ENCODE data around the gene HCAR3. TPM values are rescaled to one million over a fixed set of nuclear protein-coding genes. Genes with fewer than 3 reads are reported as not detected.

The HCAR3 gene
- total and polyA plus RNA-seq, 4 donors: 0.08 to 1.3 (median 0.10) TPM; not detected in 1

DNA sequence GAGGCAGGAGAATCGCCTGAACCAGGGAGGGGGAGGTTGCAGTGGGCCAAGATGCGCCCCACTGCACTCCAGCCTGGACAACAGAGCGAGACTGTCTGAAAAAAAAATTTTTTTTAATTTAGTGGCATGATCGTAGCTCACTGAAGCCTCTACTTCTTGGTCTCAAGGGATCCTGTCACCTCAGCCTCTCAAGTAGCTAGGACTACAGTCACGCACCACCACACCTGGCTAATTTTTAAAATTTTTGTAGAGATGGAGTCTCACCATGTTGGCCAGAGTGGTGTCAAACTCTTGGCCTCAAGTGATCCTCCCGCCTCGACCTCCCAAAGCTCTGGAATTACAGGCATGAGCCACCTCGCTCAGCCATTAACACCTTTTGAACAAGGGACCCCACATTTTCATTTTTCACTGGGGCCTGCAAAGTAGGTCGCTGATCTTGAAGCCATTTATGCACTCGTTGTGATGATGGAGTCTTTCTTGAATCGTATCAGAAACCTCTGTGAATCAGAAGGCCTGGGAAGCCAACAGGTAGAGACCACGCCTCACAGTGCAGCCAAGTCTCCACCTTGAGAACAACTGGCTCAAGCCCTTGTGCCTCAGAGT lies 8.1 kb upstream of the HCAR3 start:
- no peak for TF ChIP-seq NR2F2 (IDR thresholded peaks at IDR 0.05)
- no peak for TF ChIP-seq EGR1 (IDR thresholded peaks at IDR 0.05; ENCODE audit: low read depth in 2 of 2)
- TF ChIP-seq, protein P1, sequence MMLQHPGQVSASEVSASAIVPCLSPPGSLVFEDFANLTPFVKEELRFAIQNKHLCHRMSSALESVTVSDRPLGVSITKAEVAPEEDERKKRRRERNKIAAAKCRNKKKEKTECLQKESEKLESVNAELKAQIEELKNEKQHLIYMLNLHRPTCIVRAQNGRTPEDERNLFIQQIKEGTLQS (IDR thresholded peaks at IDR 0.05): no peak
- TF ChIP-seq YY1 (IDR thresholded peaks at IDR 0.05): no peak
- no peak for TF ChIP-seq RXRA (IDR thresholded peaks at IDR 0.05)
- TF ChIP-seq, protein P2, sequence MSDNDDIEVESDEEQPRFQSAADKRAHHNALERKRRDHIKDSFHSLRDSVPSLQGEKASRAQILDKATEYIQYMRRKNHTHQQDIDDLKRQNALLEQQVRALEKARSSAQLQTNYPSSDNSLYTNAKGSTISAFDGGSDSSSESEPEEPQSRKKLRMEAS (IDR thresholded peaks at IDR 0.05): no peak
- TF ChIP-seq SP1 (IDR thresholded peaks at IDR 0.05): no peak
- TF ChIP-seq HNF4G (IDR thresholded peaks at IDR 0.05): no peak
- TF ChIP-seq GABPA (IDR thresholded peaks at IDR 0.05 in 1 of 2, conservative IDR thresholded peaks at IDR 0.05 in 1 of 2): no peak
- TF ChIP-seq HNF4A (conservative IDR thresholded peaks at IDR 0.05): no peak
- TF ChIP-seq RAD21 (IDR thresholded peaks at IDR 0.05): no peak
- TF ChIP-seq JUND (IDR thresholded peaks at IDR 0.05): no peak
- TF ChIP-seq, protein P3, sequence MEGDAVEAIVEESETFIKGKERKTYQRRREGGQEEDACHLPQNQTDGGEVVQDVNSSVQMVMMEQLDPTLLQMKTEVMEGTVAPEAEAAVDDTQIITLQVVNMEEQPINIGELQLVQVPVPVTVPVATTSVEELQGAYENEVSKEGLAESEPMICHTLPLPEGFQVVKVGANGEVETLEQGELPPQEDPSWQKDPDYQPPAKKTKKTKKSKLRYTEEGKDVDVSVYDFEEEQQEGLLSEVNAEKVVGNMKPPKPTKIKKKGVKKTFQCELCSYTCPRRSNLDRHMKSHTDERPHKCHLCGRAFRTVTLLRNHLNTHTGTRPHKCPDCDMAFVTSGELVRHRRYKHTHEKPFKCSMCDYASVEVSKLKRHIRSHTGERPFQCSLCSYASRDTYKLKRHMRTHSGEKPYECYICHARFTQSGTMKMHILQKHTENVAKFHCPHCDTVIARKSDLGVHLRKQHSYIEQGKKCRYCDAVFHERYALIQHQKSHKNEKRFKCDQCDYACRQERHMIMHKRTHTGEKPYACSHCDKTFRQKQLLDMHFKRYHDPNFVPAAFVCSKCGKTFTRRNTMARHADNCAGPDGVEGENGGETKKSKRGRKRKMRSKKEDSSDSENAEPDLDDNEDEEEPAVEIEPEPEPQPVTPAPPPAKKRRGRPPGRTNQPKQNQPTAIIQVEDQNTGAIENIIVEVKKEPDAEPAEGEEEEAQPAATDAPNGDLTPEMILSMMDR (IDR thresholded peaks at IDR 0.05; ENCODE audit: low read depth, low read length, missing input control): no peak
- no peak for TF ChIP-seq TAF1 (conservative IDR thresholded peaks at IDR 0.05)
- TF ChIP-seq, protein P4, sequence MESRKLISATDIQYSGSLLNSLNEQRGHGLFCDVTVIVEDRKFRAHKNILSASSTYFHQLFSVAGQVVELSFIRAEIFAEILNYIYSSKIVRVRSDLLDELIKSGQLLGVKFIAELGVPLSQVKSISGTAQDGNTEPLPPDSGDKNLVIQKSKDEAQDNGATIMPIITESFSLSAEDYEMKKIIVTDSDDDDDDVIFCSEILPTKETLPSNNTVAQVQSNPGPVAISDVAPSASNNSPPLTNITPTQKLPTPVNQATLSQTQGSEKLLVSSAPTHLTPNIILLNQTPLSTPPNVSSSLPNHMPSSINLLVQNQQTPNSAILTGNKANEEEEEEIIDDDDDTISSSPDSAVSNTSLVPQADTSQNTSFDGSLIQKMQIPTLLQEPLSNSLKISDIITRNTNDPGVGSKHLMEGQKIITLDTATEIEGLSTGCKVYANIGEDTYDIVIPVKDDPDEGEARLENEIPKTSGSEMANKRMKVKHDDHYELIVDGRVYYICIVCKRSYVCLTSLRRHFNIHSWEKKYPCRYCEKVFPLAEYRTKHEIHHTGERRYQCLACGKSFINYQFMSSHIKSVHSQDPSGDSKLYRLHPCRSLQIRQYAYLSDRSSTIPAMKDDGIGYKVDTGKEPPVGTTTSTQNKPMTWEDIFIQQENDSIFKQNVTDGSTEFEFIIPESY (IDR thresholded peaks at IDR 0.05): no peak
- TF ChIP-seq, protein P5, sequence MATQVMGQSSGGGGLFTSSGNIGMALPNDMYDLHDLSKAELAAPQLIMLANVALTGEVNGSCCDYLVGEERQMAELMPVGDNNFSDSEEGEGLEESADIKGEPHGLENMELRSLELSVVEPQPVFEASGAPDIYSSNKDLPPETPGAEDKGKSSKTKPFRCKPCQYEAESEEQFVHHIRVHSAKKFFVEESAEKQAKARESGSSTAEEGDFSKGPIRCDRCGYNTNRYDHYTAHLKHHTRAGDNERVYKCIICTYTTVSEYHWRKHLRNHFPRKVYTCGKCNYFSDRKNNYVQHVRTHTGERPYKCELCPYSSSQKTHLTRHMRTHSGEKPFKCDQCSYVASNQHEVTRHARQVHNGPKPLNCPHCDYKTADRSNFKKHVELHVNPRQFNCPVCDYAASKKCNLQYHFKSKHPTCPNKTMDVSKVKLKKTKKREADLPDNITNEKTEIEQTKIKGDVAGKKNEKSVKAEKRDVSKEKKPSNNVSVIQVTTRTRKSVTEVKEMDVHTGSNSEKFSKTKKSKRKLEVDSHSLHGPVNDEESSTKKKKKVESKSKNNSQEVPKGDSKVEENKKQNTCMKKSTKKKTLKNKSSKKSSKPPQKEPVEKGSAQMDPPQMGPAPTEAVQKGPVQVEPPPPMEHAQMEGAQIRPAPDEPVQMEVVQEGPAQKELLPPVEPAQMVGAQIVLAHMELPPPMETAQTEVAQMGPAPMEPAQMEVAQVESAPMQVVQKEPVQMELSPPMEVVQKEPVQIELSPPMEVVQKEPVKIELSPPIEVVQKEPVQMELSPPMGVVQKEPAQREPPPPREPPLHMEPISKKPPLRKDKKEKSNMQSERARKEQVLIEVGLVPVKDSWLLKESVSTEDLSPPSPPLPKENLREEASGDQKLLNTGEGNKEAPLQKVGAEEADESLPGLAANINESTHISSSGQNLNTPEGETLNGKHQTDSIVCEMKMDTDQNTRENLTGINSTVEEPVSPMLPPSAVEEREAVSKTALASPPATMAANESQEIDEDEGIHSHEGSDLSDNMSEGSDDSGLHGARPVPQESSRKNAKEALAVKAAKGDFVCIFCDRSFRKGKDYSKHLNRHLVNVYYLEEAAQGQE (IDR thresholded peaks at IDR 0.05): no peak
- TF ChIP-seq FOXA2 (IDR thresholded peaks at IDR 0.05): no peak
- no peak for TF ChIP-seq FOXA1 (IDR thresholded peaks at IDR 0.05)
- no peaks in the 10 kb centered on the region for H3K36me3 ChIP-seq (ENCODE audit: control insufficient read depth in 4 of 4, insufficient read depth in 3 of 4, low read depth in 1 of 4, low read length in 3 of 4)
- no peak overlapping the region for H3K9ac ChIP-seq (ENCODE audit: low read depth in 1 of 2, low read length in 2 of 2)
- peaks cover 0 to 3% (median 0%) of the 10 kb centered on the region in 4 donors for H3K4me1 ChIP-seq (ENCODE audit: control insufficient read depth in 4 of 4, insufficient read depth in 4 of 4, low read length in 3 of 4)
- no peaks in the 10 kb centered on the region for H3K9me3 ChIP-seq (ENCODE audit: control insufficient read depth in 4 of 4, low read length in 3 of 4)
- H3K4me3 ChIP-seq (ENCODE audit: low read depth in 1 of 3, low read length in 3 of 3): no peak overlapping the region
- no peaks in the 10 kb centered on the region for H3K27me3 ChIP-seq (ENCODE audit: control insufficient read depth in 4 of 4, insufficient read depth in 4 of 4, low read length in 3 of 4)
- H3K27ac ChIP-seq (ENCODE audit: low read depth in 1 of 2, low read length in 2 of 2): no peak overlapping the region
- DNase-seq (ENCODE audit: low spot score): no peak
- 92% methylated on average over 12 of the region's 12 CpGs for WGBS
